ENCODE data around the gene TRMT61B. TPM values are rescaled to one million over a fixed set of nuclear protein-coding genes. Genes with fewer than 3 reads are reported as not detected.

TRMT61B gene
- total RNA-seq, 4 donors from 2014 or later, result 8.6 to 20.3 (median 12.7) TPM

GRCh38 chr2:28895189-28895893, 25.2 kb upstream of the TRMT61B start:
- Histone ChIP-seq H3K4me3 (peak overlapping the region; percentile 81 to 97), H3K27me3 (no peaks in the 10 kb centered on the region), H3K4me1 (peaks cover 8 to 41% (median 9%) of the 10 kb centered on the region in 3 donors), H3K36me3 (no peaks in the 10 kb centered on the region), H3K27ac (peak overlapping the region; percentile 7 to 89 (median 84)), H3K9me3 (no peaks in the 10 kb centered on the region)
- TF ChIP-seq EP300 (IDR thresholded peaks at IDR 0.05) (no peak), CTCF (IDR thresholded peaks at IDR 0.05) (no peak), POLR2AphosphoS5 (IDR thresholded peaks at IDR 0.05) (no peak), POLR2A (IDR thresholded peaks at IDR 0.05) (no peak)
- WGBS, 2 donors (ENCODE audit: low coverage in 1 of 2), result 0 to 1% methylated on average over 13 to 14 of the region's 19 CpGs
- ATAC-seq, result no peak

GRCh38 chr2:28894470-28895188, 24.5 kb upstream of the TRMT61B start, which contains the start of gene WDR43:
Gene WDR43 (plus strand): TSS chr2:28894667. CDS start chr2:28894699, 32 bp downstream.
- no CpG with 5 or more reads among the region's 79 CpGs for WGBS, 2 donors (ENCODE audit: low coverage in 1 of 2)
- Histone ChIP-seq H3K4me3 (peak within 1 kb of the TSS; percentile 81 to 97), H3K27me3 (no peaks in the 10 kb centered on the region), H3K9me3 (no peaks in the 10 kb centered on the region), H3K27ac (peak within 1 kb of the TSS; percentile 11 to 89 (median 84)), H3K36me3 (no peaks in the 10 kb centered on the region), H3K4me1 (peaks cover 8 to 41% (median 9%) of the 10 kb centered on the region in 3 donors)
- ATAC-seq, result peak; percentile 99
- TF ChIP-seq POLR2A (IDR thresholded peaks at IDR 0.05), result peak; percentile 67 to 76
- TF ChIP-seq POLR2AphosphoS5 (IDR thresholded peaks at IDR 0.05), result no peak
- no peak for TF ChIP-seq EP300 (IDR thresholded peaks at IDR 0.05)
- peak in 1 of 4 experiments; percentile 3 for TF ChIP-seq CTCF (IDR thresholded peaks at IDR 0.05)

GRCh38 chr2:28893488-28893887, 23.4 kb upstream of the TRMT61B start:
- TF ChIP-seq POLR2AphosphoS5 (IDR thresholded peaks at IDR 0.05) (no peak), CTCF (IDR thresholded peaks at IDR 0.05) (no peak), POLR2A (IDR thresholded peaks at IDR 0.05) (no peak), EP300 (IDR thresholded peaks at IDR 0.05) (no peak)
- ATAC-seq, result no peak
- no peaks in the 10 kb centered on the region for H3K27me3 ChIP-seq
- H3K36me3 ChIP-seq, result no peaks in the 10 kb centered on the region
- 80 to 89% methylated on average over 1 to 19 of the region's 21 CpGs for WGBS, 2 donors (ENCODE audit: low coverage in 1 of 2)
- H3K4me1 ChIP-seq, result peaks cover 8 to 32% (median 9%) of the 10 kb centered on the region in 3 donors
- no peak overlapping the region for H3K4me3 ChIP-seq
- no peak overlapping the region for H3K27ac ChIP-seq
- no peaks in the 10 kb centered on the region for H3K9me3 ChIP-seq

GRCh38 chr2:28880193-28880592, 10.1 kb upstream of the TRMT61B start:
- no peaks in the 10 kb centered on the region for H3K4me1 ChIP-seq
- H3K27me3 ChIP-seq, result peaks cover 34% of the 10 kb centered on the region
- 80 to 92% methylated on average over 1 of the region's 1 CpG for WGBS, 2 donors (ENCODE audit: low coverage in 1 of 2)
- TF ChIP-seq POLR2A (IDR thresholded peaks at IDR 0.05) (no peak), POLR2AphosphoS5 (IDR thresholded peaks at IDR 0.05) (no peak), EP300 (IDR thresholded peaks at IDR 0.05) (no peak), CTCF (IDR thresholded peaks at IDR 0.05) (no peak)
- no peak overlapping the region for H3K4me3 ChIP-seq
- ATAC-seq, result no peak
- no peaks in the 10 kb centered on the region for H3K9me3 ChIP-seq
- H3K27ac ChIP-seq, result no peak overlapping the region
- H3K36me3 ChIP-seq, result no peaks in the 10 kb centered on the region

All from gastroesophageal sphincter (tissue), 4 donors.